GM18526 (cell line): ENCODE measurements around the gene NEUROD2.

Experiments used
- POLR2A ChIP-seq: IDR thresholded peaks from 3 replicates; pipeline ENCODE4 v1.6.1; 2011; ENCODE audit not compliant: insufficient read length; ENCODE audit errors: extremely low read depth

Gene NEUROD2

GRCh38 chr17:39607851-39608130 lies at the start of gene NEUROD2:
NEUROD2 (minus strand) TSS chr17:39607920; CDS start chr17:39606599, 1,321 bp downstream.
- no peak for TF ChIP-seq POLR2A

DNA sequence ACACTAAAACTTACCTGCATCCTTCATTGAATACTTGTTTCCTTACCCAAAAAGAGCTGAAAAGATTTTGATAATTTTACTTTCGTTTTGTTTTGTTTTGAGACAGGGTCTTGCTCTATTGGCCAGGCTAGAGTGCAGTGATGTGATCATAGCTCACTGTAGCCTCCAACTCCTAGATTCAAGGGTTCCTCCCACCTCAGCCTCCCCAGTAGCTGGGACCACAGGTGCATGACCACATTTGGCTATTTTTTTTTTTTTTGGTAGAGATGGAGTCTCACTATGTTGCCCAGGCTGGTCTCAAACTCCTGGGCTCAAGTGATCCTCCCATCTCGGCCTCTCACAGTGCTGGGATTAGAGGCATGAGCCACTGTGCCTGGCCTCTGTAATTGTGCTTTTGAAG lies 47.4 kb upstream of the NEUROD2 start:
- TF ChIP-seq POLR2A: no peak

DNA sequence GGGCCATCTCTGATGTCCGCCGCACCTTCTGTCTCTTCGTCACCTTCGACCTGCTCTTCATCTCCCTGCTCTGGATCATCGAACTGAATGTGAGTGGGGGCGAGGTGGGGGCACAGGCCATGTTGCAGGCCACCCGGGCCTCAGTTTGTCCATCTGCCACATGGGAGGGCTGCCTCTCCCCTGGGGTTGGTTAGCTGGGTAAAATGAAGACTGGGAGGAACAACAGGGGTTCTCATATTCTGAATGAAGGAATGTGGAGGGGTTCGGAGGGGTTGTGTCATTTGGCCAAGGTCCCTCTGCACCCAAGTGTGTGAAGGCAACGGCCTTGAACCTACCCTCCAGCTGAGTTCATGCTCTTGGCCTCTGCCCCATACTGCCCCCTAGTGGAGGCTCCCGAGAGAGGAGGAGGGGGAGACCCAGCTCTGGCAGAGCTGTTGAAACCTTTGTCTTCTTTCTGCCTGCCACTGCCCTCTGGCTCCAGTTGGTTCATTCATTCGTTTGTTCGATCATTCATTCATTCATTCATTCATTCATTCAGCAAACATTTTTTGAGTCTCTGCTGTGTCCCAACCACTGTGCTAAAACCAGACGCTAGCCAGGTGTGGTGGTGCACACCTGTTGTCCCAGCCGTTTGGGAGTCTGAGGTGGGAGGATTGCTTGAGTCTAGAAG lies 46.1 kb upstream of the NEUROD2 start:
- TF ChIP-seq POLR2A: no peak

DNA sequence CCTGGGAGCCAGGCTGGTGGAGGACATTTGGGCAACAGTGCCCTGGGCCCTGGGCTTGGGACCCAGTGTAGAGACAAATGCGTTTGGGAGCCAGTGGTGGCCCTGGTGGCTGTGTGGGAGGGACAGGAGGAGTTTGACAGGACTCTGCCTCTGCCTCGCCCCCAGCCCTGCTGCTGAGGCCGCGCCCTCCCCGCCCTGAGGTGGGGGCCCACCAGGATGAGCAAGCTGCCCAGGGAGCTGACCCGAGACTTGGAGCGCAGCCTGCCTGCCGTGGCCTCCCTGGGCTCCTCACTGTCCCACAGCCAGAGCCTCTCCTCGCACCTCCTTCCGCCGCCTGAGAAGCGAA lies 45.6 kb upstream of the NEUROD2 start:
- no peak for TF ChIP-seq POLR2A

DNA sequence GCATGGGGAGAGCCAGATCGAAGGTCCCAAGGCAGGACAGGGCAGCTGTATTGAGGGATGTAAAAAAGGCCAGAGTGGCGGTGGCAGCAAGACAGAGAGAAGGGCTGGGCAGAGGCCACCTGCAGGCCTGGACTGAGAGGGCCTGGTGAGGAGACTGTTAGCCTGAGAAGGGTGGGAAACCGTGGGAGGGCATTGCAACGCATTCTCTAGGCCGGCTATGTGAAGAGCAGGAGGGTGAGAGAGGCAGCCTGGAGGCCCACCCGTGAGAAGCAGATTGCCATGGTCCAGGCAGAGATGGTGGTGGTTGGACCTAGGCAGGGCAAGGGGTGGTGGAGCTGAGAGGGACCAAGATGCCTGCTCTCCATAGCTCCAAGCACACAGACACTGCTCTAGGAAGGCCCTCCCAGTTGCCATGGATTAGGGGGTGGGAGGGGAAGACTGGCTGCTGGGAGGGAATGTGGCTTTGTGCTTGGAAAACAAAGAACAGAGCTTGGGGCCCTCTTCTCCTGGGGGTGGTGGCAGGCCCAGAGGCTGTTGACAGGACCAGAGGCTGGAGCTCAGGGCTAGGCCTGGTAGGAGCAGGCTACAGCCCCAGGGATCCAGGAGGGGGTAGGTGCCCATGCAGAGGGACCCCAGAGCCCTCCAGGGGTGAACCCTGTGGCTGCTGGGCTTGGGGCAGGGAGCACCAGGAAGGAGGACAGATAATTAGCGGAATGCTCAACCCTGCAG lies 45.0 kb upstream of the NEUROD2 start:
- no peak for TF ChIP-seq POLR2A

GRCh38 chr17:39651923-39652586 lies 44.3 kb upstream of the NEUROD2 start:
- no peak for TF ChIP-seq POLR2A

DNA sequence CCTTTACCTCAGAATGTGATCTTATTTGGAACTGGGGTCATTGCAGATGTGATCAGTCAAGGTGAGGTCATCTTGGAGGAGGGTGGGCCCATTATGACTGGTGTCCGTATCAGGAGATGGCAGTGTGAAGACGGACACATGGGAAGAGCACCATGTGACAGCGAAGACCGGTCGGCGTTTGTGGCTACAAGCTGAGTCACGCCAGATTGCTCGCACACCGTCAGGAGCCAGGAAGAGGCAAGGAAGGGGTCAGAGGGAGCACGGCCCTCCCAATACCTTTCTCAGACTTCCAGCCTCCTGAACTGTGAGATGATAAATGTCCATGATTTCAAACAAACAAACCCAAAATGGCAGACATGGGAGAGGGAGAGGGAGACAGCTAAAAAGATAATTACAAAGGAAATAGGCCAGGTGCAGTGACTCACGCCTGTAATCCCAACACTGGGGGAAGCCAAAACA lies 42.4 kb upstream of the NEUROD2 start:
- TF ChIP-seq POLR2A: no peak

- no peak for TF ChIP-seq POLR2A
Observed at GRCh38 chr17:39648616-39649366, 41.1 kb upstream of the NEUROD2 start.

DNA sequence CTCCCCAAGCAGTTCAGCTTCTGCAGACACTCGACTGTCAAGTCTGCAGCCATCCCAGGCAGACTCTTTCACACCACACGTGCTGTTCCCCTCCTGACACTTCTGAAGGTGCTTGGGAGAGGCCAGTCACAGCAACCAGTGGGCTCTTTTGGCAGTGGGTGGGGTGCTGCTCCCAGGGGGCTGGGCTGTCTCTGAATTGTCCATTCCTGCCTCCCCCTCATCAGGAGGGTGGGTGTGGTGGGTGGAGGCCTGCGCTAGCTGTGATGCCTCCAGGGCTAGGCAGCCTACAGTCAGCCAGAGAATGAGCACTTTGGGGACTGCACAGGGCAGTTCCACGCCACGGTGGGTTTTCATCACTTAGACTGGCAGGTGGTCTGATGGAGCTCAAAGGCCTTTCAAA lies 39.5 kb upstream of the NEUROD2 start:
- TF ChIP-seq POLR2A: no peak

DNA sequence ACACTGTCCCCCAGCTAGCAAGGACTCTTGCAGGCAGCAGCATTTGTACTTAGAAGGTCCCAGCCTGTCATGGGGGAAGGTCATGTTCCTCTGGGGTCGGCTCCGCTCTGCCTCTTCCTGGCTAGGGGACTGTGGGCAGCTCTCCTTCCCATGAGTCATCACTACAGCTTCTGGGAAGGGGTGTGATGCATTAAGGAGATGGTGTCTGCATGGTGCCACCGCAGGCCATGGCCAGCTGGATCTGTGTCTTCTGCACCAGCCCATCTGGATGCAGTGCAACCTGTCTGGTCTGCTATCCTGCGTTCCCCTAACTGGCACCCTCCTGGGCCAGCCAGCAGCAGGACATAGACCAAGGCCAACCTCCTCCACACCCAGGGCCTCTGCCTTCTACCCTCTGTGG lies 35.6 kb upstream of the NEUROD2 start:
- no peak for TF ChIP-seq POLR2A

DNA sequence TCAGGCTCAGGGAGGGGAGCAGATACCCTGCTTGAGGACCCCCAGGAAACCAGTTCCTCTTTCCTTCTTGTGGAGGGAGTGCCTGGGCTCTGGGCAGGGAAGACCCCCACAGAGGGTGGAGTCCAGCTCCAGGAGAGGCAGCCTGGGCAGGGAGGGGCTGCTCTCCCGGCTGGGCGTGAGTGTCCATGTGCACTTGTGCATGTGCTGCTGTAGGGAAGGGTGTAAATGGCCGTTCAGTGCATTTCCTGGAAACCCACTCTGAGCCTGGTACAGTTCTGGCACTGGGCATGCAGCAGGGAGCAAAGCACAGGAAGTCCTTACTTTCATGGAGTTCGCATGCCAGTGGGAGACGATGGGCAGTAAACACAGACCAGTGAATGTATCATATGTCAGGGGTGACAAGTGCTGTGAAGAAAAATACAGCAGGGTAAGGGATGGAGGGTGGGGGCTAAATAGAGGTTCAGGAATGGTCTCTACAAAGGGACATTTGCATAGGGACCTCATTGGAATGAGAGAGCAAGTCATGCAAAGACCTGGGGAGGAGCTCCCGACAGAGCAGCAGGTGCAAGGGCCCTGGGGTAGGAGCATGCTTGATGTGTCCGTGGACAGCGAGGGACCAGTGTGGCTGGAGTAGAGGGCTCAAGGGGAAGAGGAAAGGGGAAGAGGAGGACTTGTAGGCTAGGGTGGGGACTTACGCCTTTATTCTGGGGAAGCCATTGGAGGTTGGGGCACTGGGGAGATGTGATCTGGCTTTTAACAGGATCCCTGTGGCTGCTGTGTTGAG lies 34.8 kb upstream of the NEUROD2 start:
- no peak for TF ChIP-seq POLR2A

DNA sequence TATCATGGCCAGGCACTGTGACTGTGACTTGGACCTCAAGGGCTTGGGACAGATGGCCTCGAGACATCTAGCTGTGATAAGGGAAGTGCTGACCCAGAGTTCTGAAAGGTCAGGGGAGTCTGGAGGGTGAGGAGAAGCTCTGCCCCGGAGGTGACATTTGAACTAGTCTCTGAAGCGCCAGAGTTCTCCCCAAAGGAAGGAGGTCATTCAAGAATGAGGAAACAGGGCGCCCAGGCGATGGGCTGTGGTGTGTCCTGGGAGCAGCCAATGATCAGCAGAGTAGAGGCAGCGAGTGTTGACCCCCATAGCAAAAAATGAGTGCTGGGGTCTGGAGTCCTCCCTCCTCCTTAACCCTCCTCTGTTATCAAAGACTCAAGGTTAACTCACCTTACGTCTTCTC lies 34.2 kb upstream of the NEUROD2 start:
- no peak for TF ChIP-seq POLR2A

GRCh38 chr17:39641097-39641496 lies 33.4 kb upstream of the NEUROD2 start:
- TF ChIP-seq POLR2A: no peak

DNA sequence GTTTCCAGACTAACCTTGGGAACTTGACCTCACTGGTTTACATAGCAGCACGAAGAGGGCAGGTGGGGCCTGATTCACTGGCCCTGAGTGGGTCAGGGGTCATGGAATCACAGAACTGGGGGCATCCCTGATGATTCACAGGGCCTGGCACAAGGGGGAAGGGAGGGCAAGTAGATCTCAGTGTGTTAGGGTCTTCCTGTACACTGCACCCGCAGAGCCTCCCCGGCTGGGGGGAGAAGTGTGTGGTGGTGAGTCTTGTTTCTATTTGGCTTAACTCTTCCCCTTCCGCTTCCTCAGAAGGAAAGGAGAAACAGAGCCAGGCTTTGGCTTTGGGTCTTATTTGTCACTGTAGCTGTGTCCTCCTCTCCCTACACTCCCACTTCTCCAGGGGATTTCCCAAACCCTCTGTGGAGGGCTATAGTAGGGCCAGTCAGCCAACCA lies 32.9 kb upstream of the NEUROD2 start:
- TF ChIP-seq POLR2A: no peak
